ENCODE data around the gene ZNF718.
"Not testable (repeated sequence)": the region's sequence is repeated elsewhere in the genome, so short reads cannot be mapped to it uniquely, and the experiment has no call there.

ZNF718 gene

DNA sequence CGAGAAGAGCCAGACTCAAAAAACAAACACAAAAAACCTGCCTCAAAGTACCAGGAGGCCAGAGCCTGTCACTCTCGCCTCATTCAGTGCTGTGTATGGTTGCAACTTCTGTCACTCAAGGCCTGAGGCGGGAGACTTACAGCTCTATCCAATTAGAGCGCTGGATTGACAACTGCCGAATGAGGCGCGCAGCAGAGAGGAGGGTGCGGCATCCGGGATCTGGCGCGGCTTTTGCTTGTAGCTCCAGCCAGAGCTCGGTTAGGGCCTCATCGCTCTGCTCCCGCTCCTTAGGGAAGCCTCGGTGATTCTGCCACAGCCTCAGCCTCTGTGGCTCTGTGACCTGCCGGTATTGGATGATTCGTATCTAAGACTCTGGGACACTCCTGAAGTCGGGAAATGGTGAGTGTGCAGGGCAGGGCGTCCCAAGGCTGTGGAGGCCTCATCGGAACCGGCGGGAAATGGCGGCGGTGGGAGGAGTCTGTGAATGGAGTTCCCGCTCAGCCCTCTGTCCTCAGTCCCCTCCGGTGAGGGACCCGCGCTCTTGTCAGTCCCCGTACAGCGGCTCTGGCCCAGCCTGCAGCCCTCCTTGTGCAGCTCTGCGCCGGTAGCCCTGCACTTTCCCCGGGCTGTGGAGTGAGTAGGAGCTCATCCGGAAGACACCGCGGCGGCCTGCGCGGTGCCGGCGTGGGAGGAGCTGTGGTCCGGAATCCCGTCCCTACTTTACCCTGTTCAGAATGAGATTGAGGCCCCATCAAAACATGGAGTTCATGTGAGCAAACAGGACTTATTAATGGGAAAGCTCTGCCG lies at the start of gene ZNF718:
TSS of gene ZNF718 (plus strand) at position 227 of the 807 bp plus-strand sequence. CDS start at position 397, 170 bp downstream.
- DNase-seq, result peak; percentile 83

DNA sequence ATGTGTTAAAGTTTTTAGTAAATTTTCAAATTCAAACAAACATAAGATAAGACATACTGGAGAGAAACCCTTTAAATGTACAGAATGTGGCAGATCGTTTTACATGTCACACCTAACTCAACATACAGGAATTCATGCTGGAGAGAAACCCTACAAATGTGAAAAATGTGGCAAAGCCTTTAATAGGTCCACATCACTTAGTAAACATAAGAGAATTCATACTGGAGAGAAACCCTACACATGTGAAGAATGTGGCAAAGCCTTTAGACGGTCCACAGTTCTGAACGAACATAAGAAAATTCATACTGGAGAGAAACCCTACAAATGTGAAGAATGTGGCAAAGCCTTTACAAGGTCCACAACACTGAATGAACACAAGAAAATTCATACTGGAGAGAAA lies 38.4 kb upstream of the ZNF718 start:
- no peak for DNase-seq

DNA sequence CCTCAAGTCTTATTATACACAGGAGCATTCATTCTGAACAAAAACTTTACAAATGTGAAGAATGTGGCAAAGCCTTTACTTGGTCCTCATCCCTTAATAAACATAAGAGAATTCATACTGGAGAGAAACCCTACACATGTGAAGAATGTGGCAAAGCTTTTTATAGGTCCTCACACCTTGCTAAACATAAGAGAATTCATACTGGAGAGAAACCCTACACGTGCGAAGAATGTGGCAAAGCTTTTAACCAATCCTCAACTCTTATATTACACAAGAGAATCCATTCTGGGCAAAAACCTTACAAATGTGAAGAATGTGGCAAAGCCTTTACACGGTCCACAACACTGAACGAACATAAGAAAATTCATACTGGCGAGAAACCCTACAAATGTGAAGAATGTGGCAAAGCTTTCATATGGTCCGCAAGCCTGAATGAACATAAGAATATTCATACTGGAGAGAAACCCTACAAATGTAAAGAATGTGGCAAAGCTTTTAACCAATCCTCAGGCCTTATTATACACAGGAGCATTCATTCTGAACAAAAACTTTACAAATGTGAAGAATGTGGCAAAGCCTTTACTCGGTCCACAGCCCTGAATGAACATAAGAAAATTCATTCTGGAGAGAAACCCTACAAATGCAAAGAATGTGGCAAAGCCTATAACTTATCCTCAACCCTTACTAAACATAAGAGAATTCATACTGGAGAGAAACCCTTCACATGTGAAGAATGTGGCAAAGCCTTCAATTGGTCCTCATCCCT lies 37.6 kb upstream of the ZNF718 start:
- DNase-seq, result not testable (repeated sequence)

DNA sequence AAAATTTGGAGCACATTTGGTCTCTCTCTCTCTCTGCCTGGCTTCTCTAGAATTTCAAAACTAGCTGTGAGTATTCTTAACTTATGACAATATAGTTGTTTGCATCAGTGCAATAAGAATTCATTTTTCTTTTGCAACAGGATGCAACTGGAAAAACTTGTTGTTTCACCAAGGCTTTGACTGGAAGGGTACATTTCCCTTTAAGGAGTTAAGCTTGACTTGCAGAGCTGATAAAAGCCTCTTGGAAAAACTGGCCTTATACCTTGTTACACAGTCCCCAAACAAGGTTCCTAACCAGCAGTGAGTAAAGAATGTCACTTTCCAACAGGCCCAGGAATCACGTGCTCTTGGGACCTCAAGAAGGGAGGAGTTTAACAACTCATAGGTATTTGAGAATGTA lies 25.9 kb upstream of the ZNF718 start:
- DNase-seq, result no peak

DNA sequence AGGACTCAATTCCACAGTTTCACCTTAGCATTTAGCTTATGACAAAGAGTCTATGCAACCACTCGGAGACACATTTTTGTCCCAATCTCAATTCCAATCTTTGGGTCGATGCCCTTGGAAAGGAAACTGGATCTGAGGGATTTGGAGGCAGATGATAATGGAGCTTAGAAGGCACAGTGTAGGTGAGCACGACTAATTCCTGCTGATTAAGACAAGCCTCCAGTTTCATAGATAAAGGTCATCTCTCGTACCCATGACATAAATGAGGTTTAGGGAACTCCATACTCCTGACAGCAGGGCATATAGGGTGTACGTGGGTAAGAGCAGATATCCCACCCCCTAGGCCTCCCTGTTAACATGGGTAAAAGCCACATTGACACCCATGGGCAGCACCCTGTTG lies 24.4 kb upstream of the ZNF718 start:
- no peak for DNase-seq

DNA sequence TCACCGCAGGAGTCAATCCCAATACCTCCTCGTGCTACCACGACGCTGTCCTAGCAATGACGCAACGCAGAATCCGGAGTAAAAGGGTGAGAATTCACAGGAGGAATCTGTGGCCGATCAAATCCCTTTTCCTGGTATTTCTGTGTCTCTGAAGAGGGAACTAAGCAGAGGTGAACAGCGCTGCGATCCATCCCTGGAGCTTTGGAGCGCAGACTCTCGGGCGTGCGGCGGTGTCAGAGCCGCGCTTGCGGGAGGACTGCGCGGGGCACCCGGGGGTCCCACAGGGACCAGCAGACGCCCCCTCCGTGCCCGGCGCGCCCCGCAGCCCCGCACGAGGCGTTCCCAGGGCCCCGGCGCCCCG lies 17.2 kb upstream of the ZNF718 start:
- DNase-seq, result no peak

DNA sequence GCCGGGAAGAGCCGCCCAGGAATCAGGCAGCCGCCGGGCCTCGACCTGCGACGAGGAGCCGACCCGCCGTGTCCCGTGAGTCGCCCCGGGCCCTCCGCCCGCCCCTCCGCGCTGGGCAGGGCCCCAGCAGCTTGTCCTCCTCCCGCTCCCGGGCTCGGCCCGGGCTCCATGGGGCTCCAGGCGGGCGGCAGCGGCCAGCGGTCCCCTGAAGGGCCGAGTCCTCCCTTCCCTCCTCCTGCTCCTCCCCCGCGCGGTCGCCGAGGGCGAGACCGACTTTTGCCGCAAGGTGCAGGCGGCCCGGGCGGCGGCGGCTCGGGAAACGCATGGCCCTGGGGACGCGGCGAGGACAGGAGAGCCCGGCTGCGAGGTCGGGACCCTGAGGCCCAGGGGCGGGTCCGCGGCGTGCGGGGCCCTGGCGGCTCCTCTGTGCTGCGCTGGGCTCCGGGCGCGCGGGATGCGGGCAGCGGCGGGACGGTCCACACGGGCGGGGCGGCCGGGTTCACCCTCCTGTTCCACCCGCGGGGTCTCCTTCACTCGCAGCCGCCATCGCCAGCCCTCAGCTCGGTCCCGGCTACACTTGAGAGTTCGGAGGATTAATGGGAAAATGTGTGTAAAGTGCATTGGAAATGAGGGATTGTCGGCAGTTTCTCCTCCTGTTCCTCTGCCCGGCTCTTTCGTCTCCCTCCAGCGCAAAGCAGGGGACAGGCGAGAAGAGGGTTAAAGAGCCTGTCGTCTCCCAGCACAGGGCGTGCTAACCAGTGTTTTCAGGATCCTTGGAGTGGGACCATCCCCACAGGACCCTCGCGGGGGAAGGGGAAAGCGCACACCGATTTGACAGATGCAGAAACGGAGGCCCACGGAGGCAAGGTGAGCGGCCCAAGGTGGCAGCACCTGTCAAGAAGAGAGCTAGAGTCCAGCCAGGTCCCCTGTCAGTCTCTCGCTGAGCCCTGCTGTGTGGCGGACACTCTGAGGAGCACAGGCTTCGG lies 16.6 kb upstream of the ZNF718 start:
- no peak for DNase-seq

DNA sequence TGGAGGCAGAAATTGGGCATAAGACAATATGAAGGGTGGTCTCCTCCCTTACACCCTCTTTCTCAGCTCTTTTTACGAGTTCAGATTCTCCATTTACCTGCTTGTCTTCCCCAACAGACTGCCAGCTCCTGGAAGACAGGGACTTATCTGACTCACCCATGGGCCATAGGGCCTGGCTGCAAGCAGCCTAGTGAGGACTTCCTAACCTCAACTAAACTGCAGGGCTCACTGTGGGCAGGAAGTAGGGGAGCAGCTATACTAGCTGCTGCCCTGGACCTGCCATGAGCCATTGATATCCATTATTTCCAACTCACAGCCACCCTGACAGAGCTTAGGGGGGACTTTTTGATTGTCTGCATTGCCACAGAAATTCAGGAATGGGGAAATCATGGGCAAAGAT lies 11.5 kb upstream of the ZNF718 start:
- no peak for DNase-seq

DNA sequence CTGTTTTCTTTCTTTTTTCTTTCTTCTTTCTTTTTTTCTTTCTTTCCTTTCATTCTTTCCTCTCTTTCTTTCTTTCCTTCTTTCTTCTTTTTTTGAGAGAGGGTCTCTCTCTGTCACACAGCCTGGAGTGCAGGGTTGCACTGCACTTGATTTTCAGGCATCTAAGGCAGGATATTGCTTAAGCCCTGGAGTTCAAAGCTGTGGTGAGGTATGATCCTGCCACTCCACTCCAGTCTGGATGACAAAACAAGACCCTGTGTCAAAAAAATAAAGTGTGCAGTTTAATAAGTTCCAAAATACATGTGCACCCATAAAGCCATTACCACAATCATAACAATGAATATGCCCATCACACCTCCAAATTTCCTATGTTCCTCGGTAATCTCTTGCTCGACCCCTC lies 10.6 kb upstream of the ZNF718 start:
- DNase-seq, result no peak

DNA sequence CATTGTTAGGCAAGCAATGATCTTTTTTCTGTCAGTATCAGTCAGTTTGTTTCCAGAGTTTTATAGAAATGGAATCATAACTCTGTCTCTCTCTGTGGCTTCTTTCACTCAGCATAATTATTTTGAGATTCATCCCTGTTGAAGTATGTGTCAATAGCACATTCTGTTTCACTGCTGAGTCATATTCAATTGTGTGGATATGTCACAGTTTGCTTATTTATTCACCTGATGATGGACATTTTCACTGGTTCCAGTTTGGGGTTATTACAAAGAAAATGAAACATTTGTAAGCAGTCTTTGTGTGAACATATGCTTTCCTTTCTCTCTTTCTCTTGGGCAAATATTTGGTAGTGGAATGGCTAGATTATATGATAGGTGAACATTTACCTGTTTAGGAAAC lies 10.2 kb upstream of the ZNF718 start:
- no peak for DNase-seq

DNA sequence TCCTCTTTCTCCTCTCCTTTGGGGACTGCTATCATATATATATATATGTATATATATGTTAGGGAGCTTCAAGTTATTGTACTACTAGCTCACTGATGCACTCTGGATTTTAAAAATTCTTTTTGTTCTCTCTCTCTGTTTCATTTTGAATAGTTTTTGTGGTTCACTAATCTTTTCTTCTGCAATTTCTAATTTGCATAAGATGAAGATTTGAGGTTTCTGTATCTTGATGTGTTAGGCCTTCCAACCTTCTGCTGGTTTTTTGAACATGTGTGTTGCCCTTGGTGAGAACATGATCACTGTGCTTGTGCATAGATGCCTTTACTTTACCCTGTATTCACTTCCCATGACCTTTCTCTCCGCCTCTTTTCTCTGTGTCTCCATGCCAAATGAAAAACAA lies 7.8 kb upstream of the ZNF718 start:
- DNase-seq, result no peak

DNA sequence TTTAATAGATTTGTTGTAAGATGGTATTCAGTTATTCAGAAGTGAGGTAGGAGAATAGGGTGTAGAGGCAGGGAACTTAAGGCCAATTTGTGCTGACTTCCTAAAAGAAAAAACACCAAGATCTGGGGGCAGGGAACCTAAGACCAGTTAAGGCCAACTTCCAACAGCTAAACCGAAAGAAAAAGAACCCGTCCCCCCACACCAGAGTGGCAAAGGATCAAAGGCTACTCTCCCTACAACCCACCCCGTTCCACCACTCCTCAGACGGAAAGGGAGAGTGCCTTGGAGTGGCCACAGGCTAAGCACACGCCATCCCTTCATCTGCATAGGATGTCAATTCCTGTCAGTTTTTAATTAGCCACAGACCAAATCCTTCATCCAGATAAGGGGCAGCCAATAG lies 3.7 kb upstream of the ZNF718 start:
- DNase-seq, result no peak

DNA sequence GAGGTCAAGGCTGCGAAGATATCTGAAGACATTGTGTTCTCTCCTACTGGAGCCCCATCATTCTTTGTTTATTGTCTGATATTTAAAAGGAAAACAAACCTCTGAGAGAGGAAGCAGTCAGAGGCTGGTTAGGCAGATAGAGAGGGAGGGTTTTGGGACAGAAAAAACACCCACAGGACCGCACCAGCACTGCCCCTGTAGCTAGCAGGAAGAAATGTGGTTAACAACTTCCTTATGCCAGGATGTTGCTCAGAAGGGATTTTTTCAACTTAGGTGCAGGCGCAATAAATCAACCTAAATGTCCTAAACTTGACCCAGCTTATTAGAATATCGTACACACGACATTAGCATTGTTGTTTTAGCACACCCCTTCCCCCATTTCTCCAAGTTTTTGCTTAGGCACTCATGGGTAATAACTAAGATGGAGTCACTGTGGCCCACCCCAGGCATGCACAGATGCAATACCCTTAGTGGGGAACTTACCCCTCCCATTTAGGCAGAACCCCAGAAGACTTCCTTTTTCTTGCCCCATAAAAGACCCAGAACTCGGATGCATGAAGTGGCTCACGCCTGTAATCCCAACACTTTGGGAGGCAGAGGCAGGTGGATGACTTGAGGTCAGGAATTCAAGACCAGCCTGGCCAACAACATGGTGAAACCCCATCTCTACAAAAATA lies 2.8 kb upstream of the ZNF718 start:
- no peak for DNase-seq

DNA sequence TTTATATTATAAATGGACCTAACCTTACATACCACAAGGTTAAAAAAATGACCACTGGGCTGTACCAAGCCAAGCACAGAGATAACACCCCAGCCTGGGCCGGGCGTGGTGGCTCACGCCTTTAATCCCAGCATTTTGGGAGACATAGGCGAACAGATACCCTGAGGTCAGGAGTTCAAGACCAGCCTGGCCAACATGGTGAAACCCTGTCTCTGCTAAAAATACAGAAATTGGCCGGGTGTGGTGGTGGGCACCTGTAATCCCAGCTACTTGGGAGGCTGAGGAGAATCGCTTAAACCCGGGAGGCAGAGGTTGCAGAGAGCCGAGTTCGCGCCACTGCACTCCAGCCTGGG lies 403 bp upstream of the ZNF718 start:
- DNase-seq, result not testable (repeated sequence)

DNA sequence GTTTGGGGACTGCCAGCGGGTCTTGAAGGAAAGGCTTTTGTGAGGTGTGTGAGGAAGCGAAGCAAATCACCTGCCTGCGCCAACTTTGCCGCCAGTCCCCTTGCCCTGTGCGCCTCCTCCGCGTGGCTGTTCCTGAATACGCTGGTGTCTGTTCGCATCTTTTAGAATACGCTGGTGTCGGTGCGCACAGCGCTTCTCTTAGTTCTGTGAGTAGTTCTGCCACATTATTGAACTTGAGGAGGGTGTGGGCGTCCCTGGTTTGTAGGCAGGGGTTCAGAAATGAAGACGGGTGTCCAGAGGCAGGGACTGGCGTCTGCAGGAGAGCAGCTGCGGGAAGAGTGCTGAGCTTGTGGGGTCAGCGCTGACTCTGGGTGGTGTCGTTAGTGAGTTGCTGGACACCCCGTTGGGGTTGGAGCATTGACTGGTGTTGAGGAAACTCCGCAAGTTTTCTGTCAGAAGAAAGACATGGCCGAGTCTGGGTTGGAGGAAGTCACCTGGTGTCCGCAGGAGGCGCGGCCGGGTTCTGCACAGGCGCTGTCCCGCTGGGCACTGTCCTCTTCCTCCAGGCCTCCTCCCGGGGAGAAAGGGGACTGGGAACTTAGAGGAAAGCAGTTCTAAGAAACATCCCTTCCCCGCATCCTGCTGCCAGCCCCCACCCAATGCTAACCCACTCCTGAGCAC lies 930 bp downstream of the ZNF718 start:
- DNase-seq, result peak; percentile 0

DNA sequence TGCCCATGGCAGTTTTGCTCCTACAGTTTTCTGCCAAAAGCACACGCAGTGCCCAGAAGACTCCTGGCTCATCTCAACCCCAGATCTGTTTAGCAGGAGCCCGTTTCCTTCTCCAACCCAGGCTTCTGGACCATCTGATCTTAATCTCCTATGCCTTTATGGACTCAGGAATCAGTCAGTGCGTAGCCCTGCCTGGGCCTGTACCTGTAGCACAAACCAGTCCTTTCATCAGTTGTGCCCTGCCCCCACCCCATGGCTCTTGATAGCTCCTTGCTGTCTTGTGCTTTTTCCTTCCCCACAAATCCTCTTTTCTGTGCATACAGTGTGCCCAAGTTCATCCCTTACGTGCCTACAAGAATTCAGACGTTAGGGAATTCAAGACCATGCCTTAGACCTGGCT lies 1.5 kb downstream of the ZNF718 start:
- no peak for DNase-seq

DNA sequence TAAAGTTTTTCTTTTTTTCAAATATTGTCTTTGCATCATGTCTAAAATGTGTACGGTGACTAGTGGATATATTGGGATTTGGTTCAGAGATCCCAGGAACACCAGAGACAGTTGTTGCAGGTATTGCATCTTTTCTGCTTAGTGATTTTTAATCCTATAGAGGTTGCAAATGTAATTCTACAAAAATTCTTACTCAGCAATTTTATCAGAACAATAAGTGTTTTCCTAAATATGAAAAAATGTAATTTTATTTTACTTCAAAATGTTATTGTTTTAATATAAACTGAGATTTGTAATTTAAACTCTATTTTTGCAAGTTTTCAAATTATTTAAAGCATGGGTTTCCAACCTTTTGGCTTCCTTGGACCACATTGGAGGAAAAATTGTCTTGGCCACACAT lies 8.2 kb downstream of the ZNF718 start:
- DNase-seq, result no peak

DNA sequence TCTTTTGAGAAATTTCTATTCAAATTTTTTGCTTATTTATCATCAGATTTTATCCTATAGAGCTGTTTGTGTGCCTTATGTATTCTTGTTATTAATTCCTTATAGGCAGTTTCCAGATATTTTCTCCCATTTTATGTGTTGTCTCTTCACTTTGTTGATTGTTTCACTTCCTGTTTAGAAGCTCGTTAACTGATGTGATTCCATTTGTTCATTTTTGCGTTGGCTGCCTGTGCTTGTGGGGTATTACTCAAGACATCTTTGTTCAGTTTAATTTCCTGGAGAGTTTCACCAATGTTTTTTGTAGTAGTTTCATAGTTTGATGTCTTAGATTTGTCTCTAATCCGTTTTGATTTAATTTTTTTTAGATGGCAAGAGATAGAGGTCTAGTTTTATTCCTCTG lies 14.6 kb downstream of the ZNF718 start:
- DNase-seq, result no peak

DNA sequence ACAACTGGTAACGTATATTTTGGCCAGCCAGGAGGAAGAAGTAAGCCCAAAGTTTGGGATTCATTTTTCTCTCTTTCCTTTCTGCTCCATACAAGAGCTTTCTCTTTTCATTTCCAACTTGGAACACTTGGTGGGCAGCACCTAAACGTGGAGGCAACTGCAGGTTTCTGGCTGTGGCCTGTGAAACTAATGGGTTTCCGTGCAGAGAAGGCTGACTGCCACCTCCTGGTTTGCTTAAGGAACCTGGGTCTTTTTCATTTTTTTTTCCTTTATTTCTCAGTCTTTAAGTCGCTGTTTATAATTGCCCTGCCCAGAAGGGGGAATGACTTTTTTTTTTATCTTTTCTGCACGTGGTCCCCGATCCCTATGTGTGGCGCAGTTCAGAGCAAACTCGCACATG lies 15.4 kb downstream of the ZNF718 start:
- no peak for DNase-seq

DNA sequence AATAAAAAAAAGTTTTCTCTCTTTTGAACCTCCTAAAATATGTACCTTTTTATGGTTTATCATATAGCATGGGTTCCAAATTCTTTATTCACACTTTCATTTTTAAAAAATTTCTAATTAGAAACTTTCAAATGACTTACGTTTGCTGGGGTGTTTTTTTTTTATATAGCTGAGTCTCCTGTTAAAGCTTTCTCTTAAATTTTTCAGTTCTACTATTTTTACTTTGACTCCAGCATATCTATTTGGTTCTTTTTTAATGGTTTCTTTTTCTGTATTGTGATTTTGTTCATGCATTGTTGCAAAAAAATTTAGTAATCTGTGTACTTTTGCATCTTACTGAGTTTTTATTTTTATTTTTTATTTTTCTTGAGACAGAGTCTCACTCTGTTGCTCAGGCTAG lies 22.3 kb downstream of the ZNF718 start:
- DNase-seq, result no peak

DNA sequence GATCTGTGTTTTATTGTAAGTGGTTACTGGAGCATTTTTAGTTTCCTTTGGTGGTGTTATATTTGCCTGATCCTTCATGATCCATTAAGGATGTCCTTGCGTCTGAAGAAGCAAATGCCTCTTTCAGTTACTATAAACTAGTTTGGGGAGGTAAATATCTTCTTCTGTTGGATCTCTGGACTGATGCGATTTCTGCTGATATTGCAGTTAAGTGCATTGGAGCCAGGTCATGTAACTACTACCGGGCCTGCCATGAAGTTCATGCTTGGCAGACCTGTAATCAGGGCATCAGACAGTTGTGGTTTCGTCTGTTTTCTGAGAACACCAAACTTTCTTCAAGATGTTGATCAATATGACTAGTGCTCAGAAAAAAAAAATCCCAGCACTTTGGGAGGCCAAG lies 22.9 kb downstream of the ZNF718 start:
- no peak for DNase-seq
